PC-3 (cell line): ENCODE results near the gene MS4A13. TPM values are rescaled to one million over a fixed set of nuclear protein-coding genes. Genes with fewer than 3 reads are reported as not detected.
"Not testable (repeated sequence)": the region's sequence is repeated elsewhere in the genome, so short reads cannot be mapped to it uniquely, and the experiment has no call there.

Source experiments
- ATAC-seq: fragments of 200-7000 bp; cut with Tn5 transposase; 2 replicates; pipeline ENCODE4 v1.9.1; 2020; ENCODE audit warnings: mild to moderate bottlenecking, moderate library complexity
- BruUV-seq: library from RNA; stranded (reverse); fragments of 400-500 nt; replicated peaks from 2 replicates; lab custom pipeline; 2021; lab: Mats Ljungman, UMichigan
- CTCF ChIA-PET: fragments of 300-600 bp; sonication (Branson Sonifier 250); formaldehyde crosslinking; loops from one replicate; lab custom pipeline; 2022; ENCODE audit warnings: antibody characterized with exemption; lab: Charles Lee
- POLR2A ChIA-PET: fragments of 300-600 bp; sonication (Branson Sonifier 250); formaldehyde crosslinking; loops from one replicate; lab custom pipeline; 2022; ENCODE audit warnings: antibody characterized with exemption; ENCODE audit not compliant: unreplicated experiment; lab: Charles Lee
- DNase-seq: peaks from one replicate; pipeline ENCODE4 v3.0.0-alpha.2; 2015
- H2AFZ ChIP-seq: fragments of 300-600 bp; sonication (generic); 2 replicates; pipeline ENCODE4 v1.6.0; 2016; ENCODE audit warnings: antibody characterized with exemption, low read length
- H3F3A ChIP-seq: fragments of 300-600 bp; sonication (generic); one replicate; pipeline ENCODE4 v1.6.0; 2017; ENCODE audit warnings: antibody characterized with exemption, low read length, control low read depth, mild to moderate bottlenecking; ENCODE audit not compliant: unreplicated experiment
- H3K27ac ChIP-seq: fragments of 300-600 bp; sonication (generic); 2 replicates; pipeline ENCODE4 v1.5.1; 2016; ENCODE audit warnings: mild to moderate bottlenecking, low read length
- H3K27me3 ChIP-seq: fragments of 300-600 bp; sonication (generic); 2 replicates; pipeline ENCODE4 v1.6.1; 2016; ENCODE audit warnings: low read length, mixed read lengths
- H3K36me3 ChIP-seq: fragments of 300-600 bp; sonication (generic); 2 replicates; pipeline ENCODE4 v1.6.1; 2016; ENCODE audit warnings: low read depth, mixed run types, low read length, mixed read lengths
- H3K4me1 ChIP-seq: fragments of 300-600 bp; sonication (generic); 2 replicates; pipeline ENCODE4 v1.5.1; 2016; ENCODE audit warnings: low read length; ENCODE audit not compliant: insufficient read depth
- H3K4me2 ChIP-seq: fragments of 300-600 bp; sonication (generic); 2 replicates; pipeline ENCODE4 v1.6.0; 2016; ENCODE audit warnings: low read length
- H3K4me3 ChIP-seq: fragments of 300-600 bp; sonication (generic); 2 replicates; pipeline ENCODE4 v1.5.1; 2016; ENCODE audit warnings: mild to moderate bottlenecking, low read length, mixed read lengths
- H3K79me2 ChIP-seq: fragments of 300-600 bp; sonication (generic); 2 replicates; pipeline ENCODE4 v1.6.1; 2017; ENCODE audit warnings: low read length, mixed read lengths
- H3K9ac ChIP-seq: fragments of 300-600 bp; sonication (generic); 2 replicates; pipeline ENCODE4 v1.6.0; 2016; ENCODE audit warnings: mild to moderate bottlenecking, low read length
- H3K9me2 ChIP-seq: fragments of 300-600 bp; sonication (generic); replicated peaks from 2 replicates; pipeline ENCODE4 v1.6.1; 2016; ENCODE audit warnings: mixed run types, low read length, mixed read lengths
- H3K9me3 ChIP-seq: fragments of 300-600 bp; sonication (generic); 2 replicates; pipeline ENCODE4 v1.6.1; 2016; ENCODE audit warnings: low read length, mixed read lengths
- H4K20me1 ChIP-seq: fragments of 300-600 bp; sonication (generic); 2 replicates; pipeline ENCODE4 v1.6.1; 2016; ENCODE audit warnings: low read length, mixed read lengths
- CTCF ChIP-seq: fragments of 300-600 bp; sonication (generic); conservative IDR thresholded peaks from 2 replicates; pipeline ENCODE4 v1.5.1; 2017; ENCODE audit warnings: antibody characterized with exemption, low read depth, mild to moderate bottlenecking, low read length
- EZH2 ChIP-seq: fragments of 300-600 bp; sonication (generic); IDR thresholded peaks from one replicate; pipeline ENCODE4 v1.6.1; 2017; ENCODE audit warnings: antibody characterized with exemption, mild to moderate bottlenecking, low read length; ENCODE audit not compliant: unreplicated experiment
- EZH2phosphoT487 ChIP-seq: fragments of 300-600 bp; sonication (generic); IDR thresholded peaks from 2 replicates; pipeline ENCODE4 v1.6.1; 2018; ENCODE audit warnings: mild to moderate bottlenecking, antibody characterized with exemption, low read length, borderline replicate concordance
- intact Hi-C: fragments of 100-400 bp; cut with micrococcal nuclease; formaldehyde crosslinking; loops from 2 replicates; pipeline ENCODE4 v1.9.0; 2023
- total RNA-seq: library from RNA; depleted of rRNA; stranded (reverse); fragments of >200 nt; gene quantifications from 2 replicates; pipeline ENCODE4 v1.2.3, GENCODE V29; 2014

MS4A13 gene
- total RNA-seq, 1 experiment from 2014 or later = not detected

DNA sequence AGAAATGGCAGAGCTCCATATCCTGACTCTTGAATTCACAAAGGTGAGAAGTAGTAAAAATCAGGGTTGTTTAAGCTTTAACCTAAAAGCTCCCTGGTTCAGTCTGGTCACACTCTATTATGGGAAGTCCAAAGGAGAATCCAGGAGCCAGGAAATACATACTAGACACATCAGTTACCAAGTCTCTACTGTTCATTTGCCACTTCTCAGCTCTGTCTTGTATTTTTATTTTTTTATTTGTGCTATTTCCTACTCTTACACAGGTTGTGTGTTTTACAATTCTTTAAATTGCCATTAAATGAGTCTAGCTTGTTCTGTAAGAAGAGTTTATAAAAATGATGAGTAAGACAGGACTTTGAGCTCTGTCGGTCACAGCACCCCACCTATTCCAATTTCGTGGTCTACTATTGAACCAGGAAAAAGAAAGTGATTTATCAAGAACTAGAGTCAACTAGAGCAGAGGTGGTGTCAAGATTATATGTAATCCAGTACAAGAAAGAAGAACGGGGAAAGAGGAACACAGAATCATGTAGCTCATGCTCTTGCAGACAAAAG lies 12.9 kb upstream of the MS4A13 start:
- POLR2A ChIA-PET = no interaction called here
- TF ChIP-seq EZH2 (no peak), EZH2phosphoT487 (no peak), CTCF (no peak)

DNA sequence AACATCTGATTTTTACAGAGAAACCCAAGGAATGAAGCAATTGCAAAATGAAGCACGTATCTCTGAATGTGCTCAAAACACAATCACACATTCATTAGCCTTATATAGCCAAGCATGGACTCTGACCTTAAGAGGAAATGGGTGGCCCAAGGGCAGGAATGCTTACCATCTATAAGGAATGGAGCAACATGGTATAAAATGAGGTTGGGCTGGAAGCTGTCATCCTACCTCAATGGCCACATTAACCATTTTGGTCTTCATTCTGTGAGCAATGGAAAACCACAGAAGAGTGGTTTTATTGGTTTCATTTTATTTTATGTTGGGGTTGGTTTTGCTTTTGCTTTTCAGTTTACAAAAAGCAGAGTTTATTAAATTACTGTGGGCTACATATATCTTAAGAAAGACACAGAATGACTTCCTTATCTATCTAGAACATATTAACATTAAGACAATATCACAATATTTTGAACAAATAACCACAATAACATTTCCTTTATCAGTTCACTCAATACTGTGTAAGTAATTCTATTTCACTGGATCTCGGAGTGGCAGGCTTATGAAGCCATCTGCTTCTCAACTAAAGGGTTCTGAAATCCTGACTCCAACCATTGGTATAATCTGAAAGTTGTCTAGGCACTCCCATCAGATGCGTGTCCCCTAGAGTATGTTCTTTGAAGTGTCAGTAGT lies 10.8 kb upstream of the MS4A13 start:
- Histone ChIP-seq H4K20me1 (no peaks in the 10 kb centered on the region), H3K9me3 (0 out of 2 replicates have a peak, but pooled peaks cover 4% of the 10 kb centered on the region), H3K79me2 (no peaks in the 10 kb centered on the region), H3K4me1 (no peaks in the 10 kb centered on the region), H3K27ac (no peak overlapping the region), H2AFZ (no peak overlapping the region), H3K36me3 (no peaks in the 10 kb centered on the region), H3K9ac (no peak overlapping the region), H3F3A (no peaks in the 10 kb centered on the region), H3K9me2 (no peaks in the 10 kb centered on the region), H3K4me3 (no peak overlapping the region), H3K4me2 (no peak overlapping the region), H3K27me3 (peaks cover 61% of the 10 kb centered on the region)
- ChIA-PET POLR2A (no interaction called here), CTCF (no interaction called here)
- no TSS peak for BruUV-seq
- TF ChIP-seq CTCF (no peak), EZH2 (no peak)
- ATAC-seq = no peak
- DNase-seq = no peak
- intact Hi-C loops = no loop called here

More for the DNA sequence above, 12.9 kb upstream of the MS4A13 start:
- intact Hi-C loops = no loop called here
- no peaks in the 10 kb centered on the region for H3F3A ChIP-seq
- H3K27ac ChIP-seq = no peak overlapping the region
- no peak for DNase-seq
- H3K9ac ChIP-seq = no peak overlapping the region
- H3K27me3 ChIP-seq = peaks cover 67% of the 10 kb centered on the region
- H3K4me3 ChIP-seq = no peak overlapping the region
- H3K4me1 ChIP-seq = no peaks in the 10 kb centered on the region
- no TSS peak for BruUV-seq
- H2AFZ ChIP-seq = no peak overlapping the region
- no peaks in the 10 kb centered on the region for H3K9me3 ChIP-seq
- no peaks in the 10 kb centered on the region for H4K20me1 ChIP-seq
- H3K79me2 ChIP-seq = no peaks in the 10 kb centered on the region
- CTCF ChIA-PET = no interaction called here
- H3K9me2 ChIP-seq = no peaks in the 10 kb centered on the region
- ATAC-seq = no peak
- no peak overlapping the region for H3K4me2 ChIP-seq
- H3K36me3 ChIP-seq = no peaks in the 10 kb centered on the region

- H4K20me1 ChIP-seq, H2AFZ ChIP-seq, H3K4me1 ChIP-seq, POLR2A ChIA-PET, DNase-seq, H3K9ac ChIP-seq, H3K79me2 ChIP-seq, intact Hi-C loops, BruUV-seq, H3K9me2 ChIP-seq, H3K9me3 ChIP-seq, CTCF ChIA-PET, H3K4me3 ChIP-seq, H3K4me2 ChIP-seq, H3K36me3 ChIP-seq, ATAC-seq, H3F3A ChIP-seq, H3K27ac ChIP-seq: not testable (repeated sequence)
- peaks cover 46% of the 10 kb centered on the region for H3K27me3 ChIP-seq
Measured at GRCh38 chr11:60509609-60510008, 5.6 kb upstream of the MS4A13 start.

- DNase-seq, H3K4me1 ChIP-seq, H3K9me3 ChIP-seq, CTCF ChIA-PET, H3K9ac ChIP-seq, H3K79me2 ChIP-seq, BruUV-seq, H3K36me3 ChIP-seq, H3K27ac ChIP-seq, H2AFZ ChIP-seq, intact Hi-C loops, H4K20me1 ChIP-seq, ATAC-seq, H3K4me3 ChIP-seq, POLR2A ChIA-PET, H3F3A ChIP-seq, H3K4me2 ChIP-seq, H3K9me2 ChIP-seq: not testable (repeated sequence)
- H3K27me3 ChIP-seq = peaks cover 52% of the 10 kb centered on the region
Measured at GRCh38 chr11:60510209-60510608, 5.0 kb upstream of the MS4A13 start.
